IMR-90 (cell line): ENCODE results near the gene CENPP. TPM values are rescaled to one million over a fixed set of nuclear protein-coding genes. Genes with fewer than 3 reads are reported as not detected.

ENCODE experiments used
- ATAC-seq: fragments of 200-7000 bp; cut with Tn5 transposase; 2 replicates; pipeline ENCODE4 v1.9.1; 2020; ENCODE audit warnings: low read depth, mild to moderate bottlenecking, moderate library complexity
- BruUV-seq: library from RNA; stranded (reverse); fragments of 400-500 nt; replicated peaks from 2 replicates; lab custom pipeline; 2021; lab: Mats Ljungman, UMichigan
- CTCF ChIA-PET: fragments of 300-600 bp; formaldehyde crosslinking; extraction: SDS; loops from one replicate; lab custom pipeline; 2021; ENCODE audit warnings: antibody characterized with exemption; lab: Yijun Ruan, JAX
- POLR2A ChIA-PET: fragments of 300-600 bp; sonication (Branson Sonifier 250); formaldehyde crosslinking; loops from one replicate; lab custom pipeline; 2022; ENCODE audit warnings: antibody characterized with exemption; ENCODE audit not compliant: unreplicated experiment; lab: Charles Lee
- DNase-seq: peaks from one replicate; pipeline ENCODE4 v3.0.0; 2013
- H2AFZ ChIP-seq: replicated peaks from 2 replicates; pipeline ENCODE3; 2013; ENCODE audit warnings: low read length, mild to moderate bottlenecking; ENCODE audit not compliant: poor library complexity
- H2AK5ac ChIP-seq: 2 replicates; pipeline ENCODE4 v1.6.1; 2013; ENCODE audit warnings: low read depth, low read length, inconsistent platforms
- H2AK9ac ChIP-seq: replicated peaks from 2 replicates; pipeline ENCODE3; 2013; ENCODE audit warnings: mild to moderate bottlenecking, low read depth, low read length, moderate library complexity; ENCODE audit not compliant: poor library complexity
- H2BK120ac ChIP-seq: 2 replicates; pipeline ENCODE4 v1.6.1; 2013; ENCODE audit warnings: low read depth, low read length, inconsistent platforms
- H2BK15ac ChIP-seq: 3 replicates; pipeline ENCODE4 v1.6.1; 2013; ENCODE audit warnings: low read depth, low read length, inconsistent platforms
- H2BK20ac ChIP-seq: 2 replicates; pipeline ENCODE4 v1.6.1; 2013; ENCODE audit warnings: low read depth, mild to moderate bottlenecking, inconsistent platforms, low read length, moderate library complexity
- H2BK5ac ChIP-seq: 2 replicates; pipeline ENCODE4 v1.6.1; 2013; ENCODE audit warnings: mild to moderate bottlenecking, low read depth, low read length, inconsistent platforms; ENCODE audit not compliant: poor library complexity, severe bottlenecking
- H3K14ac ChIP-seq: replicated peaks from 2 replicates; pipeline ENCODE4 v1.6.1; 2013; ENCODE audit warnings: low read depth, low read length, inconsistent platforms
- H3K18ac ChIP-seq: 2 replicates; pipeline ENCODE4 v1.6.1; 2013; ENCODE audit warnings: low read depth, low read length, control low read depth
- H3K23ac ChIP-seq: 2 replicates; pipeline ENCODE4 v1.6.1; 2013; ENCODE audit warnings: low read depth, low read length, inconsistent platforms
- H3K27ac ChIP-seq: 2 replicates; pipeline ENCODE4 v1.5.1; 2013; ENCODE audit warnings: mild to moderate bottlenecking, control low read depth, low read length; ENCODE audit not compliant: insufficient read depth
- H3K27me3 ChIP-seq: 2 replicates; pipeline ENCODE4 v1.6.1; 2013; ENCODE audit warnings: low read length; ENCODE audit not compliant: control insufficient read depth, insufficient read depth
- H3K36me3 ChIP-seq: 2 replicates; pipeline ENCODE4 v1.6.1; 2013; ENCODE audit warnings: low read length, mixed read lengths; ENCODE audit not compliant: control insufficient read depth, insufficient read depth
- H3K4ac ChIP-seq: 2 replicates; pipeline ENCODE4 v1.6.1; 2013; ENCODE audit warnings: low read depth, low read length, inconsistent platforms
- H3K4me1 ChIP-seq: 2 replicates; pipeline ENCODE4 v1.6.1; 2013; ENCODE audit warnings: low read length, mixed read lengths; ENCODE audit not compliant: control insufficient read depth, insufficient read depth
- H3K4me2 ChIP-seq: 2 replicates; pipeline ENCODE4 v1.6.1; 2013; ENCODE audit warnings: low read depth, mild to moderate bottlenecking, control low read depth, low read length, moderate library complexity
- H3K4me3 ChIP-seq: 2 replicates; pipeline ENCODE4 v1.5.1; 2013; ENCODE audit warnings: low read depth, mild to moderate bottlenecking, control low read depth, low read length, moderate library complexity; ENCODE audit not compliant: insufficient read depth
- H3K56ac ChIP-seq: 2 replicates; pipeline ENCODE4 v1.6.1; 2013; ENCODE audit warnings: low read length, inconsistent platforms; ENCODE audit not compliant: insufficient read depth; ENCODE audit errors: extremely low read depth
- H3K79me1 ChIP-seq, 2 experiments: 2 replicates each; pipeline ENCODE4 v1.6.1; 2013; ENCODE audit warnings: low read length in 2 of 2, inconsistent platforms in 1 of 2, low read depth in 1 of 2
- H3K9ac ChIP-seq: 2 replicates; pipeline ENCODE4 v1.6.1; 2013; ENCODE audit warnings: low read depth, low read length, control low read depth
- H3K9me1 ChIP-seq: 2 replicates; pipeline ENCODE4 v1.6.1; 2013; ENCODE audit warnings: low read length, inconsistent platforms; ENCODE audit not compliant: insufficient read depth
- H3K9me3 ChIP-seq: 2 replicates; pipeline ENCODE4 v1.6.1; 2013; ENCODE audit warnings: low read length; ENCODE audit not compliant: control insufficient read depth, insufficient read depth
- H4K20me1 ChIP-seq: 2 replicates; pipeline ENCODE4 v1.6.1; 2013; ENCODE audit warnings: low read length, inconsistent platforms; ENCODE audit not compliant: insufficient read depth
- H4K5ac ChIP-seq: 2 replicates; pipeline ENCODE4 v1.6.1; 2013; ENCODE audit warnings: mild to moderate bottlenecking, low read depth, low read length, control low read depth
- H4K8ac ChIP-seq, 2 experiments: 2 replicates each; pipeline ENCODE4 v1.6.1; 2013; ENCODE audit warnings: low read depth in 2 of 2, low read length in 2 of 2, control low read depth in 1 of 2, inconsistent platforms in 1 of 2
- H4K91ac ChIP-seq: 2 replicates; pipeline ENCODE4 v1.6.1; 2013; ENCODE audit warnings: low read depth, low read length, inconsistent platforms; ENCODE audit not compliant: insufficient read depth
- BHLHE40 ChIP-seq: fragments of 150-350 bp; IDR thresholded peaks from 2 replicates; pipeline ENCODE4 v1.6.1; 2016; ENCODE audit warnings: mild to moderate bottlenecking, low read depth, low read length
- CEBPB ChIP-seq: IDR thresholded peaks from 2 replicates; pipeline ENCODE4 v1.6.1; 2012; ENCODE audit warnings: low read depth, low read length, improper control_type of control experiment
- CTCF ChIP-seq: conservative IDR thresholded peaks from 2 replicates; pipeline ENCODE4 v1.5.1; 2012; ENCODE audit warnings: mild to moderate bottlenecking, low read depth, low read length, improper control_type of control experiment
- FOS ChIP-seq: fragments of 150-350 bp; IDR thresholded peaks from 2 replicates; pipeline ENCODE4 v1.6.1; 2016; ENCODE audit warnings: low read depth, low read length
- MAFK ChIP-seq: IDR thresholded peaks from 2 replicates; pipeline ENCODE4 v1.6.1; 2012; ENCODE audit warnings: low read depth, low read length, improper control_type of control experiment
- MXI1 ChIP-seq: IDR thresholded peaks from 2 replicates; pipeline ENCODE4 v1.6.1; 2012; ENCODE audit warnings: low read depth, mild to moderate bottlenecking, low read length, moderate library complexity, borderline replicate concordance
- NFE2L2 ChIP-seq: fragments of 150-350 bp; IDR thresholded peaks from 2 replicates; pipeline ENCODE4 v1.6.1; 2016; ENCODE audit warnings: low read depth, mild to moderate bottlenecking, low read length
- RAD21 ChIP-seq: IDR thresholded peaks from 2 replicates; pipeline ENCODE4 v1.6.1; 2012; ENCODE audit warnings: low read length, improper control_type of control experiment
- RCOR1 ChIP-seq: IDR thresholded peaks from 2 replicates; pipeline ENCODE4 v1.6.1; 2012; ENCODE audit warnings: mild to moderate bottlenecking, low read length, improper control_type of control experiment; ENCODE audit not compliant: insufficient replicate concordance
- RFX5 ChIP-seq: IDR thresholded peaks from 2 replicates; pipeline ENCODE4 v1.8.0; 2012; ENCODE audit warnings: low read depth, mild to moderate bottlenecking, low read length, moderate library complexity
- SMC3 ChIP-seq: fragments of 150-350 bp; IDR thresholded peaks from 2 replicates; pipeline ENCODE4 v1.6.1; 2016; ENCODE audit warnings: low read depth, mild to moderate bottlenecking, antibody characterized with exemption, low read length, moderate library complexity
- USF2 ChIP-seq: fragments of 150-350 bp; IDR thresholded peaks from 2 replicates; pipeline ENCODE4 v1.6.1; 2017; ENCODE audit warnings: mild to moderate bottlenecking, antibody characterized with exemption, low read length, low read depth
- WGBS, 2 experiments: methylation state at CpG; one replicate each; pipeline versions ENCODE4 v1.1.5 to v1.1.7; 2013; ENCODE audit warnings: missing lambda C conversion rate in 2 of 2; ENCODE audit not compliant: insufficient read length in 1 of 2; ENCODE audit errors: extremely low coverage in 2 of 2; 5-methylcytosine and 5-hydroxymethylcytosine counted together
- dilution Hi-C: fragments of 300-500 bp; cut with HindIII; formaldehyde crosslinking; loops from one replicate; pipeline ENCODE4 v1.14.3; 2018; ENCODE audit warnings: low sequenced_read_pairs; ENCODE audit not compliant: unreplicated experiment
- in situ Hi-C: fragments of 300-500 bp; cut with MboI; formaldehyde crosslinking; loops from 3 replicates; pipeline ENCODE4 v1.14.3; 2019; ENCODE audit warnings: low sequenced_read_pairs, inconsistent platforms, mixed read lengths
- intact Hi-C: fragments of 100-400 bp; cut with micrococcal nuclease; formaldehyde crosslinking; loops from 2 replicates; pipeline ENCODE4 v1.10.0; 2022
- polyA plus RNA-seq, 3 experiments: library from polyadenylated mRNA; depleted of rRNA; stranded (reverse); fragments of >200 nt; gene quantifications; 2 replicates each; pipeline ENCODE4 v1.2.3, GENCODE V29; 2012; ENCODE audit warnings: low replicate concordance in 1 of 3
- total RNA-seq: library from RNA; depleted of rRNA; stranded (reverse); fragments of >200 nt; gene quantifications from 2 replicates; pipeline ENCODE4 v1.2.3, GENCODE V29; 2012

Gene CENPP
- total and polyA plus RNA-seq, 2 of the 4 experiments (the other 2 are of a cell fraction), result 1.4 to 2.0 TPM

GRCh38 chr9:92661743-92662142 is 336.0 kb downstream of the CENPP start:
- no peak overlapping the region for H4K5ac ChIP-seq
- H3K79me1 ChIP-seq, result peaks cover 29 to 88% of the 10 kb centered on the region in 2 experiments
- TF ChIP-seq NFE2L2 (no peak), RFX5 (no peak), BHLHE40 (no peak), CTCF (no peak), RAD21 (no peak), USF2 (no peak), SMC3 (no peak), MXI1 (no peak), RCOR1 (no peak), CEBPB (no peak), FOS (no peak), MAFK (no peak)
- H4K8ac ChIP-seq, result no peak overlapping the region
- no peak for ATAC-seq
- 100% methylated on average over 1 of the region's 4 CpGs; no CpG with 5 or more reads in 1 of the 2 experiments for WGBS, 2 experiments
- H2AFZ ChIP-seq, result no peak overlapping the region
- no peak overlapping the region for H3K23ac ChIP-seq
- ChIA-PET POLR2A (no interaction called here), CTCF (no interaction called here)
- H3K4ac ChIP-seq, result no peak overlapping the region
- H3K4me1 ChIP-seq, result peaks cover 10% of the 10 kb centered on the region
- H3K36me3 ChIP-seq, result peaks cover 16% of the 10 kb centered on the region
- dilution Hi-C loops (no loop called here), intact Hi-C loops (no loop called here), in situ Hi-C loops (no loop called here)
- DNase-seq, result no peak
- H2AK5ac ChIP-seq, result no peak overlapping the region
- no peak overlapping the region for H2AK9ac ChIP-seq
- no peak overlapping the region for H2BK5ac ChIP-seq
- no peak overlapping the region for H3K4me2 ChIP-seq
- no TSS peak for BruUV-seq
- H3K27me3 ChIP-seq, result no peaks in the 10 kb centered on the region
- no peak overlapping the region for H2BK120ac ChIP-seq
- H3K9me1 ChIP-seq, result peaks cover 25% of the 10 kb centered on the region
- H2BK15ac ChIP-seq, result no peak overlapping the region
- H3K56ac ChIP-seq, result no peak overlapping the region
- peaks cover 79% of the 10 kb centered on the region for H4K20me1 ChIP-seq
- H3K9me3 ChIP-seq, result no peaks in the 10 kb centered on the region
- no peak overlapping the region for H4K91ac ChIP-seq
- no peak overlapping the region for H3K14ac ChIP-seq
- no peak overlapping the region for H2BK20ac ChIP-seq
- no peak overlapping the region for H3K27ac ChIP-seq
- H3K18ac ChIP-seq, result no peak overlapping the region
- no peak overlapping the region for H3K9ac ChIP-seq
- H3K4me3 ChIP-seq, result no peak overlapping the region
